ENCODE results near the gene METTL9. TPM values are rescaled to one million over a fixed set of nuclear protein-coding genes. Genes with fewer than 3 reads are reported as not detected.

Gene METTL9
- total and polyA plus RNA-seq, 2 of the 13 experiments (the other 11 are each of a cell fraction or from before 2014, with no cell fraction given): 123 to 204 TPM

- BruUV-seq (replicated peaks): no TSS peak
- FAIRE-seq (no peak), DNase-seq (ENCODE audit: low spot score) (no peak), ATAC-seq (peak; percentile 58)
- Histone ChIP-seq H3K79me2 (ENCODE audit: insufficient read depth, low read length) (peaks cover 54% of the 10 kb centered on the region), H2AFZ (ENCODE audit: low read length) (no peak overlapping the region), H3K4me1 (ENCODE audit: insufficient read depth, low read length) (peaks cover 15% of the 10 kb centered on the region), H3K4me2 (ENCODE audit: low read depth, low read length) (no peak overlapping the region), H3K27ac (ENCODE audit: extremely low read length, insufficient read depth, low read length) (no peak overlapping the region), H3K27me3 (ENCODE audit: control insufficient read depth in 1 of 2, insufficient read depth in 2 of 2, low read length in 2 of 2) (no peaks in the 10 kb centered on the region), H4K20me1 (ENCODE audit: insufficient read depth, low read length) (no peaks in the 10 kb centered on the region), H3K9ac (ENCODE audit: insufficient read depth, low read depth, low read length) (no peak overlapping the region), H3K36me3 (replicated peaks in 1 of 2; ENCODE audit: control insufficient read depth in 1 of 2, insufficient read depth in 2 of 2, low read length in 2 of 2) (peaks cover under 1 to 14% of the 10 kb centered on the region in 2 experiments), H3K4me3 (replicated peaks in 1 of 3; ENCODE audit: insufficient read depth in 1 of 3, low read depth in 2 of 3, low read length in 3 of 3) (no peak overlapping the region), H3K9me3 (ENCODE audit: low read length) (no peaks in the 10 kb centered on the region)
- 96% methylated on average over 3 of the region's 3 CpGs for WGBS (ENCODE audit: low lambda C conversion rate)
- peak; percentile 31 for TF ChIP-seq CTCF (CRISPR knock-in tag; IDR thresholded peaks at IDR 0.05)
- TF ChIP-seq ATF1 (CRISPR knock-in tag; IDR thresholded peaks at IDR 0.05): no peak
- peak; percentile 9; the same call in 1 of the 2 replicates for TF ChIP-seq SMC3 (IDR thresholded peaks at IDR 0.05; ENCODE audit: low read length)
- TF ChIP-seq ZNF136 (CRISPR knock-in tag; IDR thresholded peaks at IDR 0.05; ENCODE audit: low read depth): no peak
- ChIA-PET CTCF (ENCODE audit: low intra/inter-chr PET ratio, low total read pairs) (no interaction called here), POLR2A (no interaction called here)
- intact Hi-C loops (cut with micrococcal nuclease; ENCODE audit: unreplicated experiment) (no loop called here), in situ Hi-C loops (cut with HindIII; ENCODE audit: extremely low pct_ligation_motif_present, low pct_unique_long_range_greater_than_20kb) (no loop called here)
Measured at GRCh38 chr16:21614896-21615295, 15.5 kb downstream of the METTL9 start.

- Histone ChIP-seq H3K36me3 (replicated peaks in 1 of 2; ENCODE audit: control insufficient read depth in 1 of 2, insufficient read depth in 2 of 2, low read length in 2 of 2) (peaks cover 5 to 14% of the 10 kb centered on the region in 2 experiments), H3K79me2 (ENCODE audit: insufficient read depth, low read length) (peaks cover 27% of the 10 kb centered on the region), H3K9me3 (ENCODE audit: low read length) (no peaks in the 10 kb centered on the region), H3K4me1 (ENCODE audit: insufficient read depth, low read length) (no peaks in the 10 kb centered on the region), H3K9ac (ENCODE audit: insufficient read depth, low read depth, low read length) (no peak overlapping the region), H3K4me3 (replicated peaks in 1 of 3; ENCODE audit: insufficient read depth in 1 of 3, low read depth in 2 of 3, low read length in 3 of 3) (no peak overlapping the region), H2AFZ (ENCODE audit: low read length) (no peak overlapping the region), H4K20me1 (ENCODE audit: insufficient read depth, low read length) (no peaks in the 10 kb centered on the region), H3K27ac (ENCODE audit: extremely low read length, insufficient read depth, low read length) (no peak overlapping the region), H3K27me3 (ENCODE audit: control insufficient read depth in 1 of 2, insufficient read depth in 2 of 2, low read length in 2 of 2) (no peaks in the 10 kb centered on the region), H3K4me2 (ENCODE audit: low read depth, low read length) (no peak overlapping the region)
- DNase-seq (ENCODE audit: low spot score) (no peak), FAIRE-seq (no peak), ATAC-seq (no peak)
- WGBS (ENCODE audit: low lambda C conversion rate): 100% methylated on average over 3 of the region's 3 CpGs
- in situ Hi-C loops (cut with HindIII; ENCODE audit: extremely low pct_ligation_motif_present, low pct_unique_long_range_greater_than_20kb) (no loop called here), intact Hi-C loops (cut with micrococcal nuclease; ENCODE audit: unreplicated experiment) (no loop called here)
- ChIA-PET CTCF (ENCODE audit: low intra/inter-chr PET ratio, low total read pairs) (no interaction called here), POLR2A (no interaction called here)
- BruUV-seq (replicated peaks): no TSS peak
- TF ChIP-seq NRL (CRISPR knock-in tag; IDR thresholded peaks at IDR 0.05; ENCODE audit: borderline replicate concordance) (no peak), SALL2 (CRISPR knock-in tag; IDR thresholded peaks at IDR 0.05) (no peak), DDIT3 (CRISPR knock-in tag; IDR thresholded peaks at IDR 0.05) (no peak), ZNF33A (CRISPR knock-in tag; IDR thresholded peaks at IDR 0.05; ENCODE audit: borderline replicate concordance) (no peak), RNF2 (conservative IDR thresholded peaks at IDR 0.05; ENCODE audit: low read depth) (no peak), ZFYVE20 (CRISPR knock-in tag; IDR thresholded peaks at IDR 0.05; ENCODE audit: borderline replicate concordance, low read depth) (no peak), ZNF382 (CRISPR knock-in tag; IDR thresholded peaks at IDR 0.05; ENCODE audit: borderline replicate concordance) (no peak), SRSF9 (IDR thresholded peaks at IDR 0.05; ENCODE audit: borderline replicate concordance, insufficient read depth, low read depth, low read length, poor library complexity, severe bottlenecking) (no peak), KDM1A (CRISPR knock-in tag; IDR thresholded peaks at IDR 0.05) (no peak), TRIM24 (CRISPR knock-in tag; IDR thresholded peaks at IDR 0.05) (no peak), JDP2 (CRISPR knock-in tag; IDR thresholded peaks at IDR 0.05; ENCODE audit: borderline replicate concordance) (no peak), KDM5B (CRISPR knock-in tag; IDR thresholded peaks at IDR 0.05; ENCODE audit: borderline replicate concordance) (no peak), PBX3 (CRISPR knock-in tag; IDR thresholded peaks at IDR 0.05; ENCODE audit: borderline replicate concordance) (no peak)
Measured at GRCh38 chr16:21617607-21618006, 18.2 kb downstream of the METTL9 start.

Data from HepG2 (cell line).